Epithelial cell of esophagus (primary cell): ENCODE results near the gene PARD3B.

ENCODE experiments used
- DNase-seq: peaks from one replicate; pipeline ENCODE4 v3.0.0; 2010; ENCODE audit warnings: low read depth
- H3K4me3 ChIP-seq: 2 replicates; pipeline ENCODE4 v1.5.1; 2011; ENCODE audit warnings: mild to moderate bottlenecking, low read length, control low read depth
- TF ChIP-seq, protein P1 (sequence below): IDR thresholded peaks from 2 replicates; pipeline ENCODE4 v1.5.1; 2011; ENCODE audit warnings: low read depth, mild to moderate bottlenecking, low read length, control low read depth, inconsistent platforms; ENCODE audit not compliant: insufficient read depth; ENCODE audit errors: missing control alignments

The PARD3B gene

DNA sequence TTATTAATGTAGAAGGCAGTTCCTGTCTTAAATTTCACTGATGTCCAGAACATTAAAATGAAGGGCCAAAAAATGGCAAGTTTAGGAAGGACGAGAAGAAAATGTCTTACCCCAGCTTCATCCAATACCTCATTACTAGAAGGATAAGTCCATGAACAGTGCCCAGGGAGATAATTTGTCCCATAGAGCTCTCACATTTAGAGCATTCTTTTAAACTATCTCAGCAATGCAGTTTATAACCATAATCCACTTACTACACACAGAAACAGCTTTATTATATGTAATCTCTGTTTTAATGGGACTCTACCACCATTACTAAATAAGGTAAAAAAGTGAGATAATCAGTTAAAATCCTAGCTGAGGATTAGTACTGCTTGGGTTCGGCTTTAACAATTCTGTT is 142.5 kb downstream of the PARD3B start:
- no peak overlapping the region for H3K4me3 ChIP-seq
- TF ChIP-seq, protein P1, sequence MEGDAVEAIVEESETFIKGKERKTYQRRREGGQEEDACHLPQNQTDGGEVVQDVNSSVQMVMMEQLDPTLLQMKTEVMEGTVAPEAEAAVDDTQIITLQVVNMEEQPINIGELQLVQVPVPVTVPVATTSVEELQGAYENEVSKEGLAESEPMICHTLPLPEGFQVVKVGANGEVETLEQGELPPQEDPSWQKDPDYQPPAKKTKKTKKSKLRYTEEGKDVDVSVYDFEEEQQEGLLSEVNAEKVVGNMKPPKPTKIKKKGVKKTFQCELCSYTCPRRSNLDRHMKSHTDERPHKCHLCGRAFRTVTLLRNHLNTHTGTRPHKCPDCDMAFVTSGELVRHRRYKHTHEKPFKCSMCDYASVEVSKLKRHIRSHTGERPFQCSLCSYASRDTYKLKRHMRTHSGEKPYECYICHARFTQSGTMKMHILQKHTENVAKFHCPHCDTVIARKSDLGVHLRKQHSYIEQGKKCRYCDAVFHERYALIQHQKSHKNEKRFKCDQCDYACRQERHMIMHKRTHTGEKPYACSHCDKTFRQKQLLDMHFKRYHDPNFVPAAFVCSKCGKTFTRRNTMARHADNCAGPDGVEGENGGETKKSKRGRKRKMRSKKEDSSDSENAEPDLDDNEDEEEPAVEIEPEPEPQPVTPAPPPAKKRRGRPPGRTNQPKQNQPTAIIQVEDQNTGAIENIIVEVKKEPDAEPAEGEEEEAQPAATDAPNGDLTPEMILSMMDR, result no peak

DNA sequence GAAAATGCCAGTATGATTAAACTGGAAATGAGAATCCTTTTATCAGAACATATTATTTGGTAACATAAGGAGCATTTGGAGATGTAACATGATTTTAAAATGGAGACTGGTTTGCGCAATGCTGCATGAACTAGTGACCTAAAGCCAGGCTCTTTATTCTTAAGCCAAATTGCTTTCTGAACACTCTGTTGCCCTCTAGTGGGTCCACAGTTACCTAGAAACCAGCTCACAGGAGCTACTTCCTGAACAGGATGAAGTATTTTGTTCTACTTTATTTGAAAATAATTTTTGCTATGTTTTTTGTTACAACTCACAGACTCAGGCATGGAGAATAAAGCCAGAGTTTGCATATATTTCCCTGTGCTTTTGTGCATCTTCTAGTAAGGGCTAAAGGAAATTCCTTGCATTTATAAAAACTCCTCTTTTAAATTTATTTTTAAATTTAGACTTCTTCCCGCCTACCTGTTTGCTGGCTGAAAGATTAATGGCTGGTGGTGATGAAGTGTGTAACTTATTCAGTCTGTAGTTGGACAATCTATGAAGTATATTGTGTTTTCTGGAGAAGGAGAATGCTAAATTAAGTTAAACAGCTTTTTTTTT is 146.7 kb downstream of the PARD3B start:
- TF ChIP-seq, protein P1, result peak; percentile 90
- DNase-seq, result peak; percentile 84
- no peak overlapping the region for H3K4me3 ChIP-seq

More for the DNA sequence above, 142.5 kb downstream of the PARD3B start:
- DNase-seq, result no peak

DNA sequence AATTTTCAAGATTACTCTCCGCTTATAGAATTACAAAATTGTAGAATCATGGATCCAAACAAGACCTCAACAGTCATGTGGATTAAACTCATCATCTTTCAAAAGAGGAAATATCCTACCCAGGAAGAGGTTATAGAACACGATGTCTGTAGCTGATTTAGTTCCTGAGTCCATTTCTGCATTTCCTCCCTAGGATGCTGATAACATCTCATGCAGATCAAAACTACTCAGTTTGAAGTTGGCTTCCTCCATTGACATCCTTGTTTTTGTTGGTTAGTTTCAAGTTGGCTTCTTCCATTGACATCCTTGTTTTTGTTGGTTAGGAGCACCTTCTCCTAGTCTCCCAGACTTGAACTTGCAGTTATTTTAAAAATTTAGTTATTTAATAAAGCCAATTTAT is 147.5 kb downstream of the PARD3B start:
- no peak for DNase-seq
- TF ChIP-seq, protein P1, result no peak

DNA sequence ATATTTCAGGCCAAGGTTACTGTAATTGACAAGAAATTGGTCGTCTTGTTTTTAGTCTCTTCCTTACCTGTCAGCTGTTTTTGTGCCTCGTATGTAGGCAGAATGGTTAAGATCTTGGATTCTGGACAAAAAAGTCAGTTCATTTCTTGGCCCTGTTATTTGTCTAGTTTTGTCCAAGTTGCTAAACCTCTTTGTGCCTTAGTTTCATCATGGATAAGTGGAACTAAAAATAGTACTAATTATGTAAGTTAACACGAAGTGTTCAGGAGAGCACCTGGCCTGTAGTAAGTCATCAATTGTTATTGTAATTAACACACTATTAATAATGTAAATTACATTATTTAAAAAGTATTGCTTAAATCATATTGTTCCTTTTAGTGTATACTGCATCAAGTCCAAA is 148.0 kb downstream of the PARD3B start:
- no peak for DNase-seq
- no peak overlapping the region for H3K4me3 ChIP-seq
- TF ChIP-seq, protein P1, result no peak

More for the DNA sequence above, 147.5 kb downstream of the PARD3B start:
- H3K4me3 ChIP-seq, result no peak overlapping the region

DNA sequence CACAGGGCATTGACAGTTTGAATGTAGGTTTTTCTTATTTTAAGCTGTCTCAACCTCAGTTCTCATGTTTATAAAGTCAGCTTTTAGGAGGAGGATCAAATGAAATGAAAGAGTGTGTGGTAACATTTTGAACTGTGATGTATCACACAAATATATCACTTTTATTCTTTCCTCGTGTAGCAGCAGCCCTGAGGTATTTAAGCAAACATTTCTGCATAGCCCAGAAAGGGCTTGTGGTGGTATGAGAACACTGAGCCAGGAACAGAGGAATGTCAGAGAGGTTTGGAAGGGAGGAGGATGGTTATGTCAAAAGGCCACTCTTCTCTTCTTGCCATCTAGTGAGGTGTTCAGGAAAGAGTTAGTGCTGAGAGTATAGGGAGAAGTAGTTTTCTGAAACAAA is 150.2 kb downstream of the PARD3B start:
- TF ChIP-seq, protein P1, result no peak
- no peak for DNase-seq
- no peak overlapping the region for H3K4me3 ChIP-seq

DNA sequence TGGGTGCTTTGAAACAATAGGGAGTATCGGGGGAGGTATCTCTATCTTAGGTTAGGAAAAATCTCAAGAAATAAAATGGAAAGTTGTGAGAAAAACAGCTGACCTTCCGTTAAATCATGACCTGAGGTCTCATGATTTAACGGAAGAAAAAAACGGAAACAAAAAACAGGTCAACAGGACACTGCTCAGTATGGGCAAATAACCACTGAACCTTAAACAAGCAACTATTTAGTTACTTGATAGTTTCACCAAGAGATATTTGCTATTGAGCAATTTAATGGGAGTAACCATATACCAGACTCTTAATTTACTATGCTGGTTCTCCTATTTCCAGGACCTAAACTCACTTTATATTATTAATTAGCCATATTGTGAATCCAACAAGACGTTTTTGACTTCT is 150.8 kb downstream of the PARD3B start:
- TF ChIP-seq, protein P1, result no peak
- no peak overlapping the region for H3K4me3 ChIP-seq
- no peak for DNase-seq
